ENCODE results near the gene UNK.
"Not testable (repeated sequence)": the region's sequence is repeated elsewhere in the genome, so short reads cannot be mapped to it uniquely, and the experiment has no call there.

The UNK gene

DNA sequence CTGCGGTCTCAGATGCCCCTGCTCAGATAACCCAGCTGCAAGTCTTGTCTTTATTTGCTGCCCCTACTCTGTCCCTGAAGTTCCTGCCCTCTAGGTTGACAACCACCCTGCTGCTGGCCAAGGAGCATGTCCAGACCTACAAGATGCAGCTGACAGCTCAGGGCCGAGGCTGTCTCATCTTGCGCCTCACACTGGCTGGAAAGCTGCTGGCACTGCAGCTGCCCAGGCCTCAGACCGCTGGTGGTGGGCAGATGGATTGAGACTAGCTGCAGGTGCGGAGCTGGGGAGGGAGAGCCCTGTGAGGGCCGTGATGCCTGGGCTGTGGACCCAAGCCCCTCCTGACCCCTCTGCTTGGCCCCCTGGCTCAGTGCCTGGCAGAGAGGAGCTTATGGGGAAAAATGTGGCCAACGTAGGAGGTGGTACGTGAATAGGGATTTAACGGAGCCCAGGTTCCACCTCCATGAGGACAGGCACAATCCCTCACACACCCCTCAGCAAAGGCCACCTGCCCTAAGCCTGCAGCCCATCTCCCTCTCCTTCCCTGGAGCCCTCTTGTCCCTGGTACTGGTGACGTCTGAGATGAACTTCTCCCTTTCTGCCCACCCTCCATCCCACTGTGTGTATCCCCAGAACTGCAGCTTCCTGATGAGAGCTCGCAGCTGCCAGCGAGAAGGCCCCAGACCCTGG, 11.3 kb upstream of the UNK start:
- DNase-seq (ENCODE audit: low read depth in 3 of 3): no peak

DNA sequence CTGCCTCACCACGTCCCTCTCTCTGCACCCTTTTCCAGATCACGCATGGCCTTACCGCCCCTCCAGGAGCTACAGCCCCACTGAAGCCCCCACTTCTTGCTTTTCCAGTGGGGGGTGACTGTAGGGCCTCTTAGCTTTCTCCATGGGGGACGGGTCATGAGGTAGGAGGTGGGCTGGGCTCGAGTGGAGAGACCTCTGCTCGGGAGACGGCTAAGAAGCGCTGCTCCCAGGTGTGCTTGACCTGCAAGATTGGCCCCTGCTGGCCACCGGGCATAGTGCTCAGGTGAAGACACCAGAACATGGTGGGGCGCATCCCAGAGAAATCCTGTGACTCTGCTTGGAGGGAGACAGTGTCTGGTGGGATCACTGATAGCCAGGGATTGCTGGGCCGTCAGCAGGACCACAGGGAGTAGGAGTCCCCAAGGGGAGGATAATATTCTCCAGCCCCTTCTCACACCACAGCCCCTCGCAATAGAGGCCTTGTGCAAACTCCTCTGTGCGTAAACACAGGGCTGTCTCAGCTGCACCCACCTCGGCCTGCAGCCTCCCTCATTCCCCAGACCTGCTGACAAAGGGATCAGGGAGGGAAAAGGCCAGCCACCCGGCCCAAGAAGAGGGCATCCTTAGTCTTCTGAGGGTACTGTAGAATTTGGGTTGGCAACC, 10.7 kb upstream of the UNK start:
- no peak for DNase-seq (ENCODE audit: low read depth in 3 of 3)

DNA sequence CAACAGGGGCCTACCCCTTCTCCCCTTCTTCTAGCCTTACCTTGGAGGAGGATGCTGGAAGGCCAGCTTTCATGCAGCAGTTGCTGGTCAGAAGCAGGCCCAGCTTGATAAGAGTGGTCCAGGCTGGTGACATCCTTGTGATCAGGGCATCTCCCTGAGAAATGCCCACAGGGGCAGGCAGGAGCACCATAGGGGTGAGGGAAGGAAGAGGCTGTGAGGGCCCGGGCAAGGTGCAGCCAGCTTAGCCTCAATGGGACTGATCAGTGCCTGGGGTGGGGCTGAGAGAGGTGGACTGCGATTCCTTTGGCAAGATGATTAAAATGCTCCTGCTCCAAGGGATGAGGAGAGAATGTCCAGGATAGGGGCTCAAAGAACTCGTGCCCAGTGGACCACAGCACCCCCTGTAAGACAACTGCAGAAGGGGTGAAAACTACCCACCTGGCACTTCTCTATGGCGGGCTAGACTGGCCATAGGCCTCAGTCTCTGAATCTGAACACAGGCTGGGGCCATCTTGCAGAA, 10.1 kb upstream of the UNK start:
- DNase-seq (ENCODE audit: low read depth in 3 of 3): no peak

DNA sequence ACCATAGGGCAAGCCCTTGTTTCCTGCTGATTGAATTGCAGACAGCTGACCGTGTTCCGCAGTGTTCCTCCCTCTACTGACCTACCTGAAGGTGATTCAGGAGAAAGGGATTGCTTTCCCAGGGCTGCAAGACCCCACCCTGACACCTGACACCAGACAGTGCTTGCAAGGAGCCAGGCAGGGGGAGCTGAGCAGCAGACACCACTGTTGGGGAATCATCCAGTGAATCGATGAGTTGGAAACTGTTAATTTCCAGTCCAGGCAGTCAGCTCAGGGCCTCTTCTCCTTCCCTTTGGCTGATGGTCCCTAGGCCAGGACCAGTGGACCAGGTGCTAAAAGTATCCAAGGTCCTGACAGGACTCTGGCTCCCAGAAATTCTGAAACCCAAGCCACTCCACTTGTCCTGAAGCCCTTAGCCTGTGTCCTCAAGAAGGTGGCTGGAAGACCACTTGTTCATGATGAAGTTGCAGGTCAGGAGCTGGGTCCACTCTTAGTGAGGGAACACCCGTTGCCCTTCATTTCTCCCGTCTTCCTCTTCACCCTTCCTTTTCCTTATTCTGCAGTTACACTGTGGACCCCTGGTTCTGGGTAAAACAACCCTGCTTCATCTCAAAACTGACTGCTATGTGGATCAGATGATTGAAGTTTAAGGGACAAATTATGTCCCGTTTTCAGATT, 9.5 kb upstream of the UNK start:
- no peak for DNase-seq (ENCODE audit: low read depth in 3 of 3)

DNA sequence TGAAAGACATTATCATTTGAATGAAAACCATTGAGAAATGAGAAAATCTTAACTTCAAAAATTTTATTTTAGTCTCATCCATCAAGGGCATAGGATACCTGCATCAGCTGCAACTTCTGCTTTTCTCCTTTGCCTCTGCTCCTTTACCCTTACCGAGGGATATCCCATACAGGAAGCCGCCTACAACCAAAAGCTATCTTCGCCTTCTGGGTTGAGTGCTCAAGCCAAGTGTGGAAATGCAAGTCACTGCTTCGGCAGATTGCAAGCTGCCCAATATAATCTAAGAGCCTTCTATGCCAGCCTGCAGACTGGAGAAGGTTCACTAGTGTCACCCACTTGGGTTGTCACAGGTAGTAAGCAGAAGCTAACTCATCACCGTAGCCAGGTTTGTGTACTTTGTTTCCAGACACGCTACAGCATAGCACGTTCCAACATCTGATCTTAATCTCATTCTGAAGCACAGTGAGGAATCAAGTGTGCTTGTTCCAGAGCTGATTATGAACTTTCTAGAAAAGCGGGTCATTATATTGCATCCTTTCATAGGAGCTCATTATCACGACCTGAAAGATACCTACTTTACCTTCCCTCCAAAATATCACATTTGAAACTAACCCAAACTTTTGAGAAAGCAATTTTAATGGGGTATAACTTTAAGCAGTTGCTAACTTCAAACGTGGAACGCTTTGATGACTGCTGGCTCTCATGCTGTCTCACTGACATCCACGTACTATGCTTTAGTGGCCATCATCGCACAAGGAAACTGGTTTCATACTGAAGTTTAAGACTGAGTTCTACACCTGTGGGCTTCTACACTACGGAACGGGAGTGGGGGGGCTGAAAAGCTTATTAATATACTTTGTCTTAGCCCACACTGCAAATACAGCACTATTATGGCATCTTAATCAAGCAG, 8.0 kb upstream of the UNK start:
- DNase-seq (ENCODE audit: low read depth in 3 of 3): no peak

DNA sequence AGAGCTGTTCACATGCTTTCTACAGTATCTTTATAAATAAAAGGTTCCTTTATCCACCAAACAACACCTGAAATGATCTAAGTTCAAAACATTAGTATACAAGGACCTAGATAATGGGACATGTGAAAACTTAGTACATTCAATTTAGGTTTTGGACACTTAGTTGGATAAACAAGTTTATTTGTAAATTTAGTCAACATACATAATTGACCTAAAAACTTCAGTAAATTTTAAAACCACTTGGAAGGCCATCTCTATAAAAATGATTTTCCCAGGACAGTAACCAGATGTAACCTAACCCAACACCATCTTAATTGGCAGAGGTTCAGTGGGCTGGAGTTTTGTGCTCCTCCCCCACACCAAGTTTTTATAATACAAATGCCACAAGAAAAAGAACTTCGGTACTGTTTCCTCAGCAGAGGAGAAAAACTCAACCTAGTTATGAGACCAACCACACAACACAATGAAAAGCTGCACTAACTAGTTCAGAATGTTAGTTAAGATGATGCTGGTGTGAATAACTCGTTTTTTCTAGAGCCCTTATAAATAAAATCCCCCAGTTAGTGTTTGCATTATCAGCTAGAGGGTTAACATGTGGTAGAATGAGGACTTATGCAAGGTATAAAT, 7.2 kb upstream of the UNK start:
- no peak for DNase-seq (ENCODE audit: low read depth in 3 of 3)

DNA sequence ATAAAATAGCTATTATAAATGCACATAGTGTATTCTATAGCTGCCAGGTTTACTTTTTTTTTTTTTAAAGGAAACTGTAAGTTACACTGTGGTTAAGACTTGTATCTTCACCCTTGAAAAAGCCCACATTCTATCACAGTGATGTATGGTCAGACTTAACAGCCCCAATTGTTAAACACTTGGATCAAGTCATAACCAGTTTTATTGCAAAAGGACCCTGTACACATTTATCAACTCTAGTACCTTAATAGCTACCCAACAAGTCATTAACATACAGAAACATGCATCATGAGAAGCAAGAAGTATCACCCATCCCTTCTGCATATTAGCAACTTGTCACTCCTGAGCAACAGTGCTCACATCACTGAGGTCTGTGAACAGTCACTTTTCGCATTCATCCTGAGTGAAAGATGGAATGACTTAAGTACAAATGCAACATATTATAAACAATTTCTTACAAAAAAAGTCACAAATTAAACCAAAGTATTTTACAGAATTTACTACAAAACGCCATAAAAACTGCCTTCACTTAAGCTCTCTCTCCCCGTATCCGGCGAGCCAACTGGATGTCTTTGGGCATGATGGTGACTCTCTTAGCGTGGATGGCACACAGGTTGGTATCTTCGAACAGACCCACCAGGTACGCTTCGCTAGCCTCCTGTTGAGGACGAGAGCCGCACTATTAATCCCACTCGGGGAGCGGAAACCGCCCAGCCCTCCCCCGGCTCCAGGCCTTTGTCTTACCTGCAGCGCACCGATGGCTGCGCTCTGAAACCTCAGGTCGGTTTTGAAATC, 6.3 kb upstream of the UNK start:
- not testable (repeated sequence) for DNase-seq (ENCODE audit: low read depth in 3 of 3)

DNA sequence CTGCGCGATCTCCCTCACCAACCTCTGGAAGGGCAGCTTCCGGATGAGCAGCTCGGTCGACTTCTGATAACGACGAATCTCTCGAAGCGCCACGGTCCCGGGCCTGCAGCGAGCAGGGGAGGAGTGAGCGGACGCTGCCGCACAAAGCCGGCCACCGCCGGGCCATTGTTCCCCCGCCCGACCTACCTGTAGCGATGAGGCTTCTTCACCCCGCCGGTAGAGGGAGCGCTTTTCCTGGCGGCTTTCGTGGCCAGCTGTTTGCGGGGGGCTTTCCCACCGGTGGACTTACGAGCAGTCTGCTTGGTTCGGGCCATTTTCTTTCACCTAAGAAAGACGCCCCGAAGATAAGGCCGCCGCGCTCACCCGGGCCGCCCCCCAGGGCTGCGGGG, 5.8 kb upstream of the UNK start:
- DNase-seq (ENCODE audit: low read depth in 3 of 3): peak in 1 of 3 experiments; percentile 55

DNA sequence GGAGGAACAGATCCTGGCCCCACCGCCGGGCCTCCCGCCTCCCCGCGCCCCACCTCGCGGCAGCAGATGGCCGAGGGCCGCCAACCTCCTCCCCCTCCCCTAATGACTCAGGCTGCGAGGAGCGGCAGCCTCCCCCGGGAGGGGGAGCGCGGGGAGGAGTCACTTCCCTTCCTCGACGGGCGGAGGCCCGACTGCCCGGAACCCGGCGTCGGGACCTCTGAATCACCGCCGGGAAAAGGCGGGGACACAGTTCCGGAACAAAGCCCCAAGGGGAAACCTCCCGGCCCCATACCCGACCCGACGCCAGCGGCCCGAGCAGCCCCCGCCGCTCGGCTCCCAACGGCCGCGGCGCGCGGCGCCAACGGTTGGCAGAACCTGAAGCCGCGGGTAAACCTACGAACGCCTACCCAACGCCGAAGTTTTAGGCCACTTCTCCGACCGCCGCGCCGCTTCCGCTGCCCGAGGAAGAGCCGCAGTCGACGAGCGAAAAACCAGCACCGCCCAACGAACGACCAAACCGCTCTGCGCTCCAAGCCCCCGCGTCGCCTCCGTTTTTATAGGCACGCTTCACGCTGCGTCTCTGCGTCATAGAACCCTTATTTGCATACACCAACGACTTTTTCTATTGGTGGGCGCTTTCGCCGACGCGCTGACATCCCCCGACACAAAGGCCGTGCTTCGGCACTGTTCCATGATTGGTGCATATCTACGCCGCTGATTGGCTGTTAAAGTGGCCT, 5.2 kb upstream of the UNK start:
- peak; percentile 81 to 92 (median 91) for DNase-seq (ENCODE audit: low read depth in 3 of 3)

DNA sequence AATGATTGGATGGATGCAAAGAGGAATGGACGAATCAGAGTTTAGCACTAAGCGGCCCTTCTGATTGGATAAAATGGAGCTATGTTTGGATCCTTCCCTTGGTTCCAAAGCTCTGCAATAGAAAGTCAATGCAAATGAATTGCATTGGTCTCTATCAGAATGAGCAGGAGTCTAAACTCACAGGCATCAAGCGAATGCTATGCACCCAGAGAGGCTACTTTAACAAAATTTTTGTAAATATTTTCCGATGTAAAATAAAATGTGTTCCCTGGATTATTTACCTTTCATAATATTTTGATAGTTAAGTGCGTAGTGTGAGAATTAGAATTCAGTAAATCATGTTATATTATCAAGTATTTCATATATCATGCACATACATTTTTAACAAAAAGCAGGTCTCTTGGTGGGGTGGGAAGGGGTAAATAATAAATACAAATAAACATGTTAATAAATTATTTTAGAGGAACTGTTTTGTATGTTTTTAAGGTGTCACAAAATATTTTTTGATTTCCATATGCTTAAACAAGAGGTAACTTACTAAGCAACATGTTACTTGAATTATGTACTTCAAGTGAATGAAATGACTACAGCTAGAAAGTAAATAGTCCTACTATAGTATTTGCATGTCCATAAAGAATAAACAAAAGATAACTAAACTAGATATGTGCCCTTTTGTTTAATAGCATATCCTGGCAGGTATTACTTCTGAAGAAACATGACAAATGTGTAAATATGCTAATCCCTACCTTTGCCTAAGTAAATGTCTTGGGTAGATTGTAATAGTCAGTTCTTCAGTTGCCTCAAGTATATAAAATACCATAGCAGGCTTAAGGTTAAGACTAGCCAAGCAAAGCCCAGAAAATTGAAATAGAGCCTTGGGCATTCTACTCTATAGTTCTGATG, 4.4 kb upstream of the UNK start:
- no peak for DNase-seq (ENCODE audit: low read depth in 3 of 3)

DNA sequence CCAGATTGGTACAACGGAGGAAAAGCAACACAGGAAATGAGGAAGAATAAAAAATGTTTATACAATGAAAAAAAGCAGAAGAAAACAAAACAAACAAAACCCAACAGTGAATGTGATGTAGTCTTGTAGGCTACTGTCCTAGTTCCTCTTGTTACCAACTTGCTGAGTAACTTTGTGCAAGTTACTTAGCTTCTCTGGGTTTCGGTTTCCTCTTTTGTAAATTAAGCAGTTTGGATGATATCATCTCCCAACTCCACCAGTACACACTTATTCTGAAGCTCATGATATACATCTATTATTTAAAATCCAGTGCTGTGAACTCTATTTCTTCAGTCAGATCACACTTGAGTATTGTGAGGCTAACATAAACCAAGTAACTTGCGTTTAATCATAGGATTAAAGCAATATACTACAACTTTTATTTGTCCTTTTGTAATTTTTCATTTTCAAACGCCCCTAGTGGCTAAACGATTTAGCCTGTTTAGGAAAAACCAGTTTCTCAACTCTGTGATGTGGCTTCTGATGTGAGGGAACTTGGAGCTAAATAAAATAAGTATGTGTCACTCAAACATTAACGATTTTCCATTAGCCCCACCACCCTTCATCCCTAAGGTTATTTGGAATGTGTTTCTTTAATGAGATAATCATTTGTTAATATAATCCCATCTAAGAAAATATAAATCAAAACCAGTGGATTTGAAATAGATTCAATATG, 1.4 kb upstream of the UNK start:
- no peak for DNase-seq (ENCODE audit: low read depth in 3 of 3)

DNA sequence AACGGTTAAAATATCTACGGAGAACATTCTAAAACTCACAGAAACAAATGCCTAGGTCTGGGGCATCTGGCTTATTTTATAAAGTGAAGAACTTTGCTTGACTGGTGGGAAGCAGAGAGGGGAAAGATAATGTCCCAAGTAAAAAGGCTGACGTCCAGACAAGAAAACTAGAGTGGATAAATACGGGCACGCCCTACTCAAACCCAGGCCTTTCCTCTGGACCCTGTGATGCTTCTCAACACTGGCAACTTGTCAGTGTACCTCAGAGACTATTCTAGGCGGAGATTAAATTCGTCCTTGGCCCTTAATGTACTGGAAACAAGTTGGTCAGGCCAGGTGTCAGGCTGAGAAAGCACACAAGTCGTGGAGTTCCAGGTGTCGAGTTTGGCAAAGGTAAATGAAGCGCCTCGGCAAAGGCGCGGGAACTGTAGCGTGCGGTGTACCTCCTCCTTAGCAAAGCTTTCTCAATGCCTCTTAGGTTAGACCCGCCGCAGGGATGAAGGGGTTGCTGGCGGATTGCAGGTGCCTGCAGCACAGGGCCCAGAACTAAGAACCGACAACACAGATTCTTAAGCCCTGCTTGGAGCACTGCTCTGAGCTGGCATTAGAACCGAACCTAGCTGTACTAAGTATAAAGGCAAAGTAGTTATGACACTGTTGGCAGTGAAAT, 668 bp upstream of the UNK start:
- DNase-seq (ENCODE audit: low read depth in 3 of 3): peak in 1 of 3 experiments; percentile 7

DNA sequence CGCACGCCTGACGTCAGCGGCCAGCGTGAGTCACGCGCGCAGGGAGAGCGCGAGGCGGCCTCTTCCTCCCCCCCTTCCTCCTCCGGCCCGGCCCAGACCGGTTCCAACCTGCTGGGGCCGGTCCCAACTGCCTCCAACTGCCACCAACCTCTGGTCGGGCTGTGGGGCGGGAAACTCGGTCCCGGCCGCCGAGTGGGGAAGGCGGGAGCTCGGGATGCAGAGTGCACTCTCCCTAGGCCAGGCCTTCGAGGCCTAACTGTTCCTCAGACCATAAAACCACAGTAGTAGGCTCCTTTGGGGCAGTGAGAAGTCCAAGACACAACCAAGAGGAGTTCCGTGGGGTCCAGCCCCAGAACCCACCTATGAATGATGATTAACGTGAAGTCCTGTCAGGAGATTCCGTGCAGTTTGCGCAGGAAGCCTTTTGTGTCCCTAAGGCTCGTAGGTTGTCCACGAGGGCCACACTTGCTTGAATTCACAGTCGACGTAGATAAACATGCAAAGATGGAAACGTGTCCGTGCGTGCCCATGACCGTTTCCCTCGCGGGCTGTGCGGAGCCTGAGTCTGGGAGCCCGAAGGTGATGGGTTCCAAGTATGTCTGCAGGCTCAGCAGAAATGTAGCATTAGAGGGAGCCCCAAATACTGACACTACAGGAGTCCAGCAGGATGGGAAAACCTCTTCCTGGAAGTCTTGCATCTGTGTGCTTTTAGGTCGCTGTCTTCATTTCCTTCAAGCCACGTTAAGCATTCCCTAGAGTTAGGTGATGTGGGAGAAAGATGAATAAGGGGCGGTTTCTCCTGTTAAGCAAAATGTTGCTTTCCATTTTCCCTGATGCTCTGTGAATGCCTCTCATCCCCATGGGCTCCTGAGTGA, 647 bp downstream of the UNK start:
- DNase-seq (ENCODE audit: low read depth in 3 of 3): peak; percentile 78 to 86 (median 81)

DNA sequence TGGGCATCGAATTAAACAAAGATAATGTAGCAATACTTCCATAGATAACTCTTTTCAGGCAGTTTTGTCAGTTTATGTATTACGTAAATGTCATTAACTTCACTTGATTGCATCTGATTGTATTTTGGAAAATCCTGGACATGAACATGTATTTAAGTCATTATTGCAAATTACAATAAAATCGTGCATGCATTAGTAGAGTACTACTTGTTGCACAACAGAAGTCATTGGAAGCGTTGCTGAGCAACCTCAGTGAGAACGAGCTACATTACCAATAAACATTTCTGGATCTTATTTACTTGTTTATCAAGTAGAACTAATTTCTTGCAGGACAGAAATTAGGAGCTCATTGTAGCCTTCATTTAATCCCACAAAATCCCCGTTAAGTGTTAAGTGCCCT, 6.6 kb downstream of the UNK start:
- DNase-seq (ENCODE audit: low read depth in 3 of 3): no peak

DNA sequence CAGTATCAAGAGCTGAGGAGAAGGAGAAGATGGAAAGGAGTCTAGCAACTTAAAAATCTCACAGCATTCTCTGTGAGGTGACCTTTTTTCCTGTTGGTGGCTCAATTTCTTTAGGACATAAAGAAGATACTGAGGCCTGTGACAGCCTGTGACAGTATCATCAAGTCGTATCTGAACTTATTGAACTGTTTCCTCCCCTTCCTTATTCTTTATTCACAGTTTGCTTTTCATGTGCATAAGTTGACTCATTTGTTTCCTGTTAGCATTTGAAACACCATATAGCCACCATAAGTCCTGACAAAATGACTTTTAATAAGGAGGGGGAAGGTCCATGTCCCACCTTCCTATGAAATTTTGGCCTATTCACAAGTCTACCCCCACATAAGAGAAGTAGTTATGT, 8.9 kb downstream of the UNK start:
- no peak for DNase-seq (ENCODE audit: low read depth in 3 of 3)

DNA sequence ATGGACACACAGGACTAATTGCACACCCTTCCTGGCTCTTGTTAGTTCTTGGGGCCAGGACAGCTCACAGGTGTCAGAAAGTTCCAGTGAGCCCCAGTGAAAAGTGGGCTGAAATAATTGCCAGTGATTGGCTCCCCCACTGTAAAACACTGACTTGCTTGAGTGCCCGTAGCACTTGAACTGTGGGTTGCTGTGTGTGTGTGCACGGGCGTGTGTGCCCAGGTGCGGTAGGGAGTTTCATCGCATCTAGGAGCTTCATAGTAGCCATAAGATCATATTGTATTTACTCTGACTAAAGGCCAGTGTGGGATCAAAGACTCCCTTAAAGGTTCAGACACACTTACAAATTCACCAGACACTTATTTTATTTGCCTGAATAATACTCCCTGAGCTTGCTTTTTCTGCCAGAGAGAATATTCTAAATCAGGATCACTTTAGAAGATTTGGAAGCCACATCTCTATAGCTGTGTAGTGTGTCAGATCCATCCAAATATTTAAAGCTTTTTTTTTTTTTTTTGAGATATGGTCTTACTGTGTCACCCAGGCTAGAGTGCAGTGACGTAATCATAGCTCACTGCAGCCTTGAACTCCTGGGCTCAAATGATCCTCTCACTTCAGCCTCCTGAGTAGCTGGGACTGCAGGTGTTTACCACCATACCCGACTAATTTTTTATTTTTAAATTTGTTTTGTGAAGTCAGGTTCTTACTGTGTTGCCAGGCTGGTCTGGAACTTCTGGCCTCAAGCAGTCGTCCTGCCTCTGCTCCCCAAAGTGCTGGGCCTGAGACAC, 11.4 kb downstream of the UNK start:
- no peak for DNase-seq (ENCODE audit: low read depth in 3 of 3)

Data from stimulated activated CD4-positive, alpha-beta T cell treated with anti-CD3 and anti-CD28 coated beads, TNF-alpha, amount 100 ng/mL, for 24 hours (primary cell).